HG03196 (cell line): Measurements from ENCODE around the gene WBP4.

Experiments
- ATAC-seq: cut with Tn5 transposase; IDR thresholded peaks from one replicate; pipeline ENCODE4 v1.9.1; 2021; ENCODE audit not compliant: unreplicated experiment

Gene WBP4

DNA sequence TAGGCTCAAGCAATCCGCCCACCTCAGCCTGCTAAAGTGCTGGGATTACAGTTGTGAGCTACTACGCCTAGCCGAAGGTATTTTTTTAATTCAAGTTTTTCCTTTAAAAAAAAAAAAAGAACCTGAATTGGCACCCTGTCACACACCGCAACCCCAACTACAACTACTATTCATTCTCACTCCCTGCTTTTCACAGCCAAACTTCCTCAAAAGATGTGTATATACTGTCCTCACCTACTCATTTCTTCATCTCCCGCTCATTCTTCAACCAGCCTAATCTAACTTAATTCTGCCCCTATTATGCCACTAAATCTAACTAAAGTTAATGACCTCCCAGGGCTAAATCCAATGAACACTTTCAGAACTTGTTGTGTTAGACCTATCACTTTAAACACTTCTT is 12.7 kb upstream of the WBP4 start:
- no peak for ATAC-seq

DNA sequence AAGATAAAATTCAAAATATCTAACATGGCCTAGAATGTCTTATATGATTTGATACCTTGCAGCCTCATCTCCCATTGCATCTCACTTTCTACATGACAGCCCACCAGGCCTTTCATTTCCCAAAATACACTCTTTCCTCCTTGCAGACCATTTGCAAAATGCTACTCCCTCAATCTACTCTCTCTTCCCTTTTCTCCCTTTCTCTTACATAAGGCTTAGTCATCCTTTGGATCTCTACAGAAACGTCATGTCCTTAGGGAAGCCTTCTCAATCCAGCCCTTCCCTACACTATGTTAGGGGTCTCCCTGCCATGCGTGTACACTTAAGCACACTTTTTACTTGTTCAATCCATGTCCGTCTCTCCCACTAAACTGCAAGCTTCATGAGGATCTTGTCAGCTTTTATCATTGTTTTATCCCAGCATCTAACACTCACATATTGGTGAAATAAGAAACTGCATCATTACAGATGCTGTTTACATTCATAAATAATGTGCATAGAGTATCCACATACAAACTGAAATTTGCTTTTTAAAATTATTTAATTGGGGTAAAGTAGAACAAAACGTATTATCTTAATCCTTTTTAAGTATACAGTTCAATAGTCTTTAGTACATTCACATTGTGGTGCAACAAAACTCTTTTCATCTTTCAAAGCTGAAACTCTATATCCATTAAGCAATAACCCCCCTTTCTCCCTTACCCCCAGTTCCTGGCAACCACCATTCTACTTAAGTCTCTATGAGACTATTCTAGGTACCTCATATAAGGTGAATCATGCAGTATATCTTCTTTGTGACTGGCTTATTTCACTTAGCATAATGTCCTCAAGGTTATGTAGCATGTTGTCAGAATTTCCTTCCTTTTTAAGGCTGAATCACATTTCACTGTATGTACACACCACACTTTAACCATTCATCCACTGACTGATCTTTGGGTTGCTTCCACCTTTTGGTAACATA is 11.5 kb upstream of the WBP4 start:
- no peak for ATAC-seq

DNA sequence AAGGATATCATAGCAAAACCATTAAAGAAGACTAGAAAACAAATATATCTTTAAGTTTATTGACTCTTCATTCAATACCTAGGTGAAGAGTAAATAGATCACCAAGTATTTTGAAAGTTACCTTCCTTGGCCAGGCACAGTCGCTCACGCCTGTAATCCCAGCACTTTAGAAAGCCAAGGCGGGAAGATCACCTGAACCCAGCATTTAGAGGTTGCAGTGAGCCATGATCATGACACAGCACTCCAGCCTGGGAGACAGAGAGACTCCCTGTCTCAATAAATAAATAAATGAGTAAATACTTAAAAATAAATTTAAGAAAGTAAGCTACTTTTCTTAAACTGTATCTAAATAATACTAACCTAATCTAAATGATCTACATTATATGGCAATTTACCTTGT is 8.9 kb upstream of the WBP4 start:
- ATAC-seq: no peak

DNA sequence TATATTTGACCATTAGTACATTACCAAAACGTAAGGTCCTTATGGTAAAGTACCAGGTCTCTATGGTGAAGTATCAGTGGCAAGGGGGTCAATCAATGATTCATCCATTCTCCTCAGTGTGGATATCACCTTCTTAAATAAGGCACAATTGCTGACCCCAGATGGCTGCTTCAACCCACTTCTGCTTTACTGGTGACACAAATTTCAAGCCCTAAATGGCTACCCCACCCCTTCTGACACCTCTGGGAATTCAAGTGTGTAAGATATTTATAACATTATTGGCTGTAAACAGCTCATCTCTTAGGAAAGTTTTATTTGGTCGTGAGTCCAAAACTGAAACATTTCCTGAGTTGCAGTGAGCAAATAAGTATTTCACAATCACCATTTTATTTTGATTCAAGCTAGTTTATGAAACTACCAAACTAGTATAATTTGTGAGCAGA is 7.9 kb upstream of the WBP4 start:
- ATAC-seq: peak; percentile 76

DNA sequence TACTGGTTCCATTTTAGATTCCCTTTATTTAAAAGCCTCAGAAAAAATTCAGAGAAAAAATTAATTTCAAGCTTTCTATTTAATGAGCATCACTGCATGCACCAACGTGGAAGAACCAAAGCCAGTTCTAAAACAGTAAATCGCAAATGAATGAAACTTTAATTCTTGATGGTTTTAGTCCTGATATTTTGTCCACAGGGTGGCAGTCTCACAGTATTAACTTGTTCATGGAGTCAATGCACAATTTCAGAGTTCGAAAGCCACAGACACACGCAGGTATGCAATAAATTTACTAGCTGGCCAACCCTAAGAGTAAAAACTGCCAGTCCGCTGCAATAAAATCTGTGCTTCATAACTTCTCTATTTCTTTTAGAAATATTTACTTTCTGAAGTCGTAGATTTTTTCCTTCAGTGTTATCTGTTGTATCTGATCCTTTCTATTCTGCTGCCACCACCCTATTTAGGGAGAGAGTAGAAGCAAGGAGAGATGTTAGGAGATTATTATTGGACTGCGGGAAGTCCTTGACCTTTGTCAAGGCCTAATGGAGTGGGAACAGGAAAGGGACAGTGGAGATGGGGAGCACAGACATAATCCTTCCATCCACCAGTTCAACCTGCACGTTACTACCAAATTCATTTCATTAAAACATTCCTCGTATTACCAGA is 7.0 kb upstream of the WBP4 start:
- no peak for ATAC-seq

DNA sequence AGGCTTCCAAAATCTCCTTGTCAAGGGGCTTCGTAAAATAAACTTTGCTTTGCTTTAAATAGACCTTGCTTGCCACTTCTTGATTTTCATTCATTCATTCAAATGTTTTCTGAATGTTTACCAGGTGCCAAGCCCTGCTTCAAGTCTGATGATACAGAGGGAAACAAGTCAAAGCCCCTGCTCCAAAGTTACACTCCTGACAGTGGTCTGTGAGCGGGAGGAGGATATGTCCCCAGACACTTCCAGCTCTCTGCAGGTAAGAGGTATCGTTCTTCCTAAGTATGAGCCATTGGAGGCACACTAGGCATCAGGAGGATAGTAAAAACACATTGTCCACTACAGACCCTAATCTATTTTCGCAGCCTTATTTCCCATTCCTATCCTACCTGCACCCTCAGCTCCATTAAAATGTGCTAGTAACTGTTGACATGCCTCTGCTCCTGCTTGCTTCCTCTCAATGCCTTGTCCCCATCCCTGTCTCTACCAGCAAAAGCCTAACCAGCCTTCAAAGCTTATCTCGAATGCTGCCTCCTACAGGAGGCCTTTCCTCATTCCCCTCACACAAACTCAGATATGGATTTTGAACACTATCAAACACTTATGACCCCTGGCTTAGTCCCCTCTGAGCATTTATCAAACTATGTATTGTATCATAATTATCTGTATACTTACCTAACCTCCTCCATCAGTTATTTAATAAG is 6.2 kb upstream of the WBP4 start:
- ATAC-seq: no peak

DNA sequence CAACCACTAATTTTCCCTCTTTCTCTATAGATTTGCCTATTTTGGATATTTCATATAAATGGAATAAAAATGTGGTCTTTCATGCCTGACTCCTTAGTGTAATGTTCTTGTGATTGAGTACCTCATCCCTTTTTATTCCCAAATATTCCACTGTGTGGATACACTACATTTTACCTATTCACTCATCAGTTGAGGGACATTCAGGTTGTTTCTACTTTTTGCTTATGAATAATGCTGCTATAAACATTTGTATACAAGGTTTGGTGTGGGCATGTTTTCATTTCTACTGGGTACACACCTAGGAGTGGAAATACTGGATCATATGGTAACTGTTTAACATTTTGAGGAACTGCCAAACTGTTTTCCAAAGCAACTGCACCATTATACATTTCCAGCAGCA is 5.1 kb upstream of the WBP4 start:
- ATAC-seq: no peak

DNA sequence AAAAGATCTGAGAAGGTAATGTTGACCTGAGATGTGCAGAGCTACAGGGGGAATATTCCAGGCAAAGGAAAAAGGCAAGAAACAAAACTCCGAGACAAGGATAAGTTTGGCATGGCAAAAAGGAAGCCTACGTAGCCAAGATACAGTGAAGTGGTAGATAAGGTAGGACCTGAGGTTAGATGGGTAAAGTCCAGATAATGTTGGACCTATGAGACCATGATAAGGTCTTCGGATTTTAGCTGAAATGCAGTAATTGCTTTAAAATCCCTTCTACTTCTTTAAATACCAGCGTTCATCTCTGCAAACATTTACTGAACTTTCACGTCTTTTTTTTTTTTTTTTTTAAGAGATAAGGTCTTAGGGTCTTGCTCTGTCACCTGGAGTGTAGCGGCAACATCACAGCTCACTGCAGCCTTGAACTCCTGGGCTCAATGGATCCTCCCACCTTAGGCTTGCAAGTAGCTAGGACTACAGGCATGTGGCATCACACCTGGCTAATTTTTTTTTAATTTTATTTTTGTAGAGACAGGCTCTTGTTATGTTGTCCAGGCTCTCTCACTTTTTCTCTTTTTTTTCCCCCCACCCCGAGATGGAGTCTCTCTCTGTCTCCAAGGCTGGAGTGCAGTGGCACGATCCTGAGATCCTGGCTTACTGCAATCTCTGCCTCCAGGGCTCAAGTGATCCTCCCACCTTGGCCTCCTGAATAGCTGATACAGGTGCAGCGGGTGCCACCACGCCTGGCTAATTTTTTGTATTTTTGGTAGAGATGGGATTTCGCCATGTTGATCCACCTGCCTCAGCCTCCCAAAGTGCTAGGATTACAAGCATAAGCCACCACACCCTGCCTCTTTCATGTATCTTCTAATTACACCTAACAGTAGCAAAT is 4.2 kb upstream of the WBP4 start:
- ATAC-seq: no peak

DNA sequence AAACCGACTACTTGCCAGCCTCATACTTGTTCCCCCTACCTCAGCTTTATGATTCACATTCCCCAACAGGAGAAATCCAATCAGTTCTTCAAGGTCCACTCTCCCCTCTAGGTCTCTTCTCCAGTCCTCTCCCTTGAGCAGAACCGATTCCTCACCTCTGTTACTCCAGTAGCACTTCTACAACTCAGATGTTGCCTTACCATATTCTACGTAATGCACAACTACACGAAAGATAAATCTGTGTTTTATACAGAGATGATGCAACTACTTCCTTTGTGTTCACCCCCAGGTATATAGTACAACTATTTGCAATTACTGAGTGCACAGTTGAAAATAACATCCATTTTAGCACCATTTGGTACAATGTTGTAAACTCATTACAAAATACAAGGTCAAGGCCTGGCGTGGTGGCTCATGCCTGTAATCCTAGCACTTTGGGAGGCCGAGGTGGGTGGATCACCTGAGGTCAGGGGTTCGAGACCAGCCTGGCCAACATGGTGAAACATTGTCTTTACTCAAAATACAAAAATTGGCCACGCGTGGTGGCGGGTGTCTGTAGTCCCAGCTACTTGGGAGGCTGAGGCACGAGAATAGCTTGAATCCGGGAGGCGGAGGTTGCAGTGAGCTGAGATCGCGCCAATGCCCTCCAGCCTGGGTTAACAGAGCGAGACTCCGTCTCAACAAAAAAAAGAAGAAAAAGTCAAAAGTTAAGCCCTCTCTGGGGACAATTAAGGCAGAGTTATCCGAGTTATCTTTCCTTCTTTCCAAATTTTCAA is 2.8 kb upstream of the WBP4 start:
- ATAC-seq: no peak

DNA sequence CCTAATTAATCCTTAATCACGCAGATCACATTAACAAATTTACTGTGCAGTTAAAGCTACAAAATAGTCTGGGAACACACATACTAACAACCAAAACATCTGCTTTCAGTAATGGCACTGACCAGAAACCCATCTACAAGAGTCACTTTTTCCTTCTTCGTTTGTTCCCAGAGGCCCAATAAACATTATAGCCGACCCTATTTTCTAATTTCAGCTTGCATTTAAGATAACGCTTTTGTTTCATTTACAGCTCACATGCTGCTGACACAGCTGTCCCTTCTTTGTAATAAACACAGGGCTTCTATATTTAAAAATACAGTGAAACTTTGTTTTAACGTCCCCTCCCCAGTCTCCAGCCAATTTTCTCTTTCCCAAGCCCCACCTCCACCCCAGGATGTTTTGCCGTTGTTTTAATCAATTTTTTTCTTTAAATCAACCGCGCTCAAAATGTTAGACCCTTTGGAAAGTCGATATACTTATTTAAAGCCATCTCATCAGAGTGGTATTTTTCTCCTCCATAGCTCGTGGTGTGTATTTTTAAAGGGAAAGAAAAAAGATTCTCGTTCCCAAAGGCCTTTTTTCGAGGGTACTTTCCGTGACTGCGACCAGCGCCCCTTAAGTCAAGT is 1.7 kb upstream of the WBP4 start:
- ATAC-seq: no peak

DNA sequence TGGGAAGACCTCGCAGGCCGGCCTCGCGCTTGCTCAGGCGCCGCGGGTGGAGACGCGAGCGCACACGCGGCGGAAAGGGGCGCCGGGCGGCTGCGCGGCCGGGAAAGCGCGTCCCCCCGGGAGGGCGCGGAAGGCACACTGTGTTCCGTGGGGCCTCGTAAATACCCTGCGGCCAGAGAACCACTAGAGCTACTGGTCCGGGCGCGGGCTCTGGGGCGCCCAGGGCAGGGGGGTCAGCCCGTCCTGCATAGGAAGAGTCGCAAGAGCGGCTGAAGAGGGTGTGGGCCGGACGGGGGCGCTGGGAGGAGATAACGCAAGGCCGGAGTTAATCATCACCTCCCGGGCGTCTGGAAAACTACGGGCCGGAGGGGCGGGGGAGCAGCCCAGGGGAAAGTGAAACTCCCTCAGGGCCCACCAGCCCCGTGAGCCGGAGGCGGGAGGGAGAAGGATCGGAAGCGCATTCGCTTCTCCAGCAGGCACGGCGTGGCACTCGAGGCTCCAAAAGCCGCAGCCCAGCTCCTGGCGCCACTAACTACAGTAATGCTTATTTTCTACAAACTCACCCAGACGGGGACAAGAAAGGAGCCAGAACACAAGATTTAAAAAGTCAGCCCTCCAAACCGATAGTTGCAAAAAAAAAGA is 1.1 kb upstream of the WBP4 start:
- peak; percentile 48 for ATAC-seq

DNA sequence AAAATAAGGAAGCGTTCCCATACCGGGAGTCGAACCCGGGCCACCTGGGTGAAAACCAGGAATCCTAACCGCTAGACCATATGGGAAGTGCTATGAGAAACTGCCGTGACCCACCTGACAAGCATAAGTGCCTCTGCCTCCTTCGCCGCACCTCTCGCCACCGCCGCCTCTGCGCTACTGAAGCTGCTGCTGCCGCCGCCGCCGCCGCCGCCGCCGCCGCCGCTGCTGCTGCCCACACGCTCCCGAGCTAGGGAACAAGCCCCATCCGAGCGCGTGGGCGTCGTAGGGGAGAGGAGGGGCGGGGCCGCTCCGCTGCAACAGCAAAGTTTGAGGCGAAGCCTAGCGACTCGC is 610 bp upstream of the WBP4 start:
- ATAC-seq: peak; percentile 18

DNA sequence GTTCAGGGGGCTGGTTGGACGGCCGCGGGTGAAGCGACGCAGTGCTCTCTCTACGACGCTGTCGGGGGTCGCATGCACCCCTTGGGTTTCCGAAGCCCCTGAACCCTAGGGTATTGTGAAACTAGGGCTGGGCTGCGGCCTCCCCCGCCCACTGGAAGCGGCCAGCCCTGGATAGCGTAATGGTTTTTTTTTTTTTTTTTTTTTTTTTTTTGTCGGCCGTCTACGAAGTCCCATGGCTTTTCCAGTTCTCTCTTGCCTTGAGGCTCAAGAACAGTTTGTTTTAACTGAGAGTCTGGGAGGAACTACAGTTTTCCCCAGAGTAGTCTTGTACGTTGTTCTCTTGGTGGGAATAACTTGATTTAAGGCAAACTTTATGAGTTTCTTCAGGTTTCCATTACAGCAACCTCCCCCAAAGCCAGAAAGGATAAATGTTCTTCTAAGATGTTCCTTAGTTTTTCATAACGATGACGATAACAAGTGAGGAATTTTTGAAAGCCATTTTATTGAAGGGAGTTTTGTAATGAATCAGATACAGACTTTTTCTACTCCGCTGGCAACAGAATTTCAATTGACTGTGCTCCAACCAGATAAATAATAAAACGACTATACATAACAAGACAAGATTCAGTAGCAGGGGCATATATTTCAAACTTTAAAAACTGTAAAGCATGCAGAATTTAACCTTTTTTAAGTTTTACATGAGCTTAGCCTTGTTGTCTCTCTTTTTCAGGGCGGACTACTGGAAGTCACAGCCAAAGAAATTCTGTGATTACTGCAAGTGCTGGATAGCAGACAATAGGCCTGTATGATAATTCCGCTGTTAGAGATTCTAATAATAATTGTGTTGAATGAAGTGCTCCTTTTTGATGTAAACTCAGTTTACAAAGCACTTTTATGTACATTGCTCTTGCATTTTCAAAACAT is 867 bp downstream of the WBP4 start:
- ATAC-seq: peak; percentile 21

DNA sequence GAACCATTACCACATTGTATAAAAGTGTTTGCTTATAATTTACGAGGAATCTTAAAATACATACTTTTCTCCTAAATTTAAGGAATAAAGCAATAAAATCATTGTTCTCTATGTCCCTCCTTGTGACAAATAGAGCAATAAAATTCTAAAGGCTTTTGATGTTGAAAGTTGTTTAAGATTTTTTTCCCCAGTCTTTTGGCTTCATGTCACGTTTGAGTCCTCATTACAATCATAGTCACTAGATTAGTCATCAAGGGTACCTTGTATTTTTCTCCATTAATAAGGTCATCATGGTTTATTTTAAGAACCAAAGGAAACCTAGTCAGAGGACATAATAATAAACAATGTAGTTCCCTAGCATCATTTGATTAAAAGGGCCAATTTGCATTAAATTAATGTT is 3.2 kb downstream of the WBP4 start:
- ATAC-seq: no peak

DNA sequence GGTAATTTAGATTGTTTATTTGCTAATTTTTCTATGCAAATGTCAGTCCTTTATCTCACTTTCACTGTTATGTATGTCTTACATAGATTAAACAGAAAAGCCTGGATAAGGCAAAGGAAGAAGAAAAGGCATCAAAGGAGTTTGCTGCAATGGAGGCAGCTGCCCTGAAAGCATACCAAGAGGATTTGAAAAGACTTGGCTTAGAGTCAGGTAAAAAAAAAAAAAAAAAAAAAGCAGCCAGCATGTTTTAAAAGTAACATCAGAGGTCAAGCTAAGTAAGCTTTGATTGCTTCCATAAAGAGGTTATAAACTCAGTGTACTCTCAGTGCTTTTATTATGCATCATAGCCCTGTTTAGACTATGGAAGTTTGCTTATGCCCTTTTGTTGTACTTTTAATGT is 3.8 kb downstream of the WBP4 start:
- no peak for ATAC-seq

DNA sequence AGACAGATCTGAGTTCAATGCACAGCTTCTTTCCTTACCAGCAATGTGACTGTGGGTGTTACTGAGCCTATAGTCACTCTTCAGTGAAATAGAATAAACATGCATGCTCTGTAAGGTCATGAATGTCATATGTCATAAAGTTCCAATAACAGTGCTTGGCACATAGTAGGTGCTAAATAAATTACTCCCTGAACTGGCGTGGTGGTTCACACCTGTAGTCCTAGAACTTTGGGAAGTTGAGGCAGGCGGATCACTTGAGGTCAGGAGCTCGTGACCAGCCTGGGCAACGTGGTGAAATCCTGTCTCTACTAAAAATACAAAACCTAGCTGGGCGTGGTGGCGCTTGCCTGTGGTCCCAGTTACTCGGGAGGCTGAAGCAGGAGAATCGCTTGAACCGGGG is 13.2 kb downstream of the WBP4 start:
- no peak for ATAC-seq

DNA sequence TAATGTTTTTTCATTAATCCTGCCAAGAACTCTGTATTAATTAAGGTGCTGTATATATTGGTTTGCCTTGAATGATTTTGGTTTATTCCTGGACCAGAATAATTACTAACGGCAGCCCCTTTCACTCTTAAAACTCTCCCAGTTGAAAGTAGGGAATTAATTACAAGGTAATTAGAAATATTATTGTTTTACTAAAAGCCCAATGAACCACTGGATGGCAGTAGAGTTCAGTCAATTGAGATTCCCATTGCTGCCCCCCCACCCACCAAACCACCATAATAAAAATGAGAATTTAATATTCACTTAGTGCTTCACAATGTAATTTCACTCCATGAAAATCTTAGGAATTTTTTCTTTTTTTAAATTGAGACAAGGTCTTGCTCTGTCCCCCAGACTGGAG is 13.7 kb downstream of the WBP4 start:
- ATAC-seq: no peak

DNA sequence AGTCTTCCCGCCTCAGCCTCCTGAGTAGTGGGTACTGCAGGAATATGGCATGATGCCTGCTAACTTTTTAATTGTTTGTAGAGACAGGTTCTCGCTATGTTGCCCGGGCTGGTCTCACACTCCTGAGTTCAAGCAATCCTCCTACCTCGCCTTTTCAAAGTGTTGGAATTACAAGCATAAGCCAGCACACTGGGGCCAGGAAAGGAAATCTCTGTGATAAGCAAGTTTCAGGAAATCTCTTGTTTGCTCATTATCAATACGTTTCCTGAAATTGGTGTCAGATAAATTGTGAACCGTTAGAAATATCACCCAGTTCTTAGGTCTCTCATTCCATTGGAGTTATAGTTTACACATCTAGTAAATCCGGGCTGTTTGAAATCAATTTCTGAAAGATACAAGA is 14.2 kb downstream of the WBP4 start:
- no peak for ATAC-seq
